22Rv1 (cell line): ENCODE measurements around the gene SLC5A5.

Experiments
- ZFX ChIP-seq: fragments of 450-650 bp; IDR thresholded peaks from 2 replicates; pipeline ENCODE4 v1.6.1; 2017; ENCODE audit warnings: antibody characterized with exemption, borderline replicate concordance
- TF ChIP-seq, protein P1 (sequence below): fragments of 450-650 bp; IDR thresholded peaks from 2 replicates; pipeline ENCODE4 v1.5.1; 2017; ENCODE audit warnings: mild to moderate bottlenecking

- TF ChIP-seq, protein P1, sequence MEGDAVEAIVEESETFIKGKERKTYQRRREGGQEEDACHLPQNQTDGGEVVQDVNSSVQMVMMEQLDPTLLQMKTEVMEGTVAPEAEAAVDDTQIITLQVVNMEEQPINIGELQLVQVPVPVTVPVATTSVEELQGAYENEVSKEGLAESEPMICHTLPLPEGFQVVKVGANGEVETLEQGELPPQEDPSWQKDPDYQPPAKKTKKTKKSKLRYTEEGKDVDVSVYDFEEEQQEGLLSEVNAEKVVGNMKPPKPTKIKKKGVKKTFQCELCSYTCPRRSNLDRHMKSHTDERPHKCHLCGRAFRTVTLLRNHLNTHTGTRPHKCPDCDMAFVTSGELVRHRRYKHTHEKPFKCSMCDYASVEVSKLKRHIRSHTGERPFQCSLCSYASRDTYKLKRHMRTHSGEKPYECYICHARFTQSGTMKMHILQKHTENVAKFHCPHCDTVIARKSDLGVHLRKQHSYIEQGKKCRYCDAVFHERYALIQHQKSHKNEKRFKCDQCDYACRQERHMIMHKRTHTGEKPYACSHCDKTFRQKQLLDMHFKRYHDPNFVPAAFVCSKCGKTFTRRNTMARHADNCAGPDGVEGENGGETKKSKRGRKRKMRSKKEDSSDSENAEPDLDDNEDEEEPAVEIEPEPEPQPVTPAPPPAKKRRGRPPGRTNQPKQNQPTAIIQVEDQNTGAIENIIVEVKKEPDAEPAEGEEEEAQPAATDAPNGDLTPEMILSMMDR = no peak
- no peak for TF ChIP-seq ZFX
Observed at GRCh38 chr19:17874758-17875135, 3.0 kb downstream of the SLC5A5 start.
